GM19372 (cell line): ENCODE results near the gene ROS1.
"Not testable (repeated sequence)": the region's sequence is repeated elsewhere in the genome, so short reads cannot be mapped to it uniquely, and the experiment has no call there.

Experiments
- ATAC-seq: cut with Tn5 transposase; IDR thresholded peaks from one replicate; pipeline ENCODE4 v1.9.1; 2021; ENCODE audit warnings: mild to moderate bottlenecking, low read depth, moderate library complexity; ENCODE audit not compliant: unreplicated experiment

Gene ROS1

GRCh38 chr6:117425431-117426153 lies at the start of gene ROS1:
Gene ROS1 (minus strand): TSS chr6:117425942. CDS start chr6:117425656, 286 bp downstream.
- ATAC-seq, result no peak

GRCh38 chr6:117473401-117473800 lies 47.7 kb upstream of the ROS1 start:
- no peak for ATAC-seq

DNA sequence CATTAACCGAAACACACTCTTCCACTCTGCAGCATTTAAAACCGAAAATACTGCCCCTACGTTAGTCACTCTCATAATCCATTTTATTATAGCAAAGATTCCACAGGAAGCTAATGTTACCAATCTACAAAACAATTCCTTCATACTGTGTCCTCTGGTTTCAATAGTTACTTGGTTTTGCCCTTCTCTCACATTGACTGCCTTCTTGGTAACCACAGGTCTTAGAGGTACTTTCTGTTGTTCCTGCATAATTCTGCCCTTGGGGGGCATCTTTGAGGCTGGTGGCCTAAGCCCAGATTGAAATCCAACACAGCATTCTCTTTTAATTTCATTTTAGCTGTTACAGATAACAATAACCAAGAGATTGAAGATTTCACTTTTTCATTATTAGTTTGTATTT lies 46.9 kb upstream of the ROS1 start:
- ATAC-seq, result no peak

- ATAC-seq, result no peak
These were observed 44.0 kb upstream of the ROS1 start for GRCh38 chr6:117469791-117470190.

GRCh38 chr6:117469356-117469755 lies 43.6 kb upstream of the ROS1 start:
- no peak for ATAC-seq

DNA sequence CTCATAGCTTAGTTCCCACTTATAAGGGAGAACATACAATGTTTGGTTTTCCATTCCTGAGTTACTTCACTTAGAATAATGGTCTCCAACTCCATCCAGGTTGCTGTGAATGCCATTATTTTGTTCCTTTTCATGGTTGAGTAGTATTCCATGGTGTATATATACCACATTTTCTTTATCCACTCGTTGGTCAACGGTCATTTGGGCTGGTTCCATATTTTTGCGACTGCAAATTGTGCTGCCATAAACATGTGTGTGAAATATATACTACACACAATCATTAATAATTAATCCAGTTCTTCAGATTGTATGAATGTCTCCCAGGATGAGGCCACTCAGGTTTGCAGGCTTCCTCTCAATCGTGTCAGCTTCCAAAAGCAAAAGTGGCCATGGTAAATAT lies 42.8 kb upstream of the ROS1 start:
- ATAC-seq, result not testable (repeated sequence)

DNA sequence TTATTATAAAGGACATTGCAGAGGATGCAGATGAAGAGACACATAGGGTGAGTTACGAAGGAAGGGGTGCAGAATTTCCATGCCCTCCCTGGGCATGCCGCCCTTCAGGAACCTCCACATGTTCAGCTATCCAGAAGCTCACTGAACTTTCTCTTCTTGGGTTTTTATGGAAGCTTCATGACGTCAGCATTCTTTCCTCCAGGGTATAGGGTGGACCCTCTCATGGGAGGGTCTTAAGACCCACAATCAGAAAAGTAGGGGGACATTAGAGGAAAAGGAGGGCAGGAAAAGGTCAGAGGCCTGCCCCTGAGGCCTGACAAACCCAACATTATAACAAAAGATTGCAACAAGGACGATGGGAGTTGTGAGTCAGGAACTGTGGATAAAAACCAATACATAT lies 42.1 kb upstream of the ROS1 start:
- no peak for ATAC-seq

GRCh38 chr6:117465691-117466090 lies 39.9 kb upstream of the ROS1 start:
- ATAC-seq, result no peak

DNA sequence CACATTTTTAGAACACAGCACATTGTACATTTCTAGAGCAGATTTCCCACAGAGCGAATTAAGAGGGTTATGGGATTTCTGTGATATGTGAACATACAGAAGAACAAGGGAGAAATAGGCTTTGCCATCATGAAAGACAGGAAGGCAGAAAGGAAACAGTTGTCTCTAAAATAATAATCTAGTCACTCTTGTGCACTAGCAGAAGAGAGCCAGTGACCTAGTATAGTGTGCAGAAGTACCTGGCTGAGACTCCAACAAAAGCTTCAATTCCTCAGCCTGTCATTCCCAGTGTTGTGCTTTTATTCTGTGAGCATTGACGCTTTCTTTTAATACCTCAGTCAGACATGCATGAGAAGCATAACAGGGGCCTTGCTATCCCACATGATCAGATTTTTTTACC lies 39.0 kb upstream of the ROS1 start:
- ATAC-seq, result no peak

- no peak for ATAC-seq
These were observed 38.3 kb upstream of the ROS1 start for GRCh38 chr6:117463762-117464665.

DNA sequence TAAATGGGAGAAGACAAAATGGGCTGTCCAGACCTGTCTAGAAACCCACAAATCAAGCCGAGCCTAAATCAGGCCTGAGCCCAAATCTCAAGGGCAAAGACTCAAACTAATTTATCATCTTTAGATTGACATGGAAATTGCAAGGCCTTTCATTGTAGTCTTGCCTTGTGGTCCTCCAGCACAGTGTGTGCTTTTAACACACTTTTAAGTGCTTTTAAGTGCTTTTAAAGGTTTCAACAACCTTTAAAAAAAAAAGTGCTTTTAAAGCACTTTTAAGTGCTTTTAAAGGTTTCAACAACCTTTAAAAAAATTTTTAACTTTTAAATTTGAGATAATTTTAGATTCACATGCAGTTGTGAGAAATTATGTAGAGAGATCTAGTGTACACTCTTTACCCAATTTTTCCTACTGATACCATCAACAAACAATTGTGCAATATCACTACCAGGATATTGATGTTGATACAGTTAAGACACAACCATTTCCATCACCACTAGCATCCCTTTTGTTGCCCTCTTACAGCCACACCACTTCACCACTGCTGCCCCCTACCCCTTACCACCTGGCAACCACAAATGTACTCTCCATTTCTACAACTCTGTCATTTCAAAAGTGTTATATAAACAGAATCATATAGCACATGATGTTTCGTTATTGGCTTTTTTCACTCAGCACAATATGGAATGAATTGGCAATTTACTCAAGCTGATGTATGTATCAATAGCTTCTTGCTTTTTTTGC lies 33.6 kb upstream of the ROS1 start:
- no peak for ATAC-seq

DNA sequence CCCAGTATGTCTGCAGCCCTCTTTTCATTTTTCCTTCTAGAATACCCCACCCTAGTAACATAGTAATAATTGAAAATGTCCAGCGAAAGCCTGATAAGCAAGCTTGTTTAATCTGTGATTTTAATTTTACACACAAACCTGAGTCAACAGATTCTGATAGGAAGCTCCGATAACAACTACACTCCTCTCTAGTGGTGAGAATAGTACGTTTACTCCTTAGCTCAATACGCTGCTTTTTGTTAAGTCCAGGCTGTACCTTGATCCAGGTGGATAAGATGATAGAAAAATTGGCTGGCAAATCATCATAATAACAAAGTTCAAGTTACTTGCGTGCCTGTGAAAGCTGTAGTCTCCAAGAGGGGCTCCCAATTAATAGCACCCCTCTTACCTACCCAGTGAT lies 31.3 kb upstream of the ROS1 start:
- no peak for ATAC-seq

DNA sequence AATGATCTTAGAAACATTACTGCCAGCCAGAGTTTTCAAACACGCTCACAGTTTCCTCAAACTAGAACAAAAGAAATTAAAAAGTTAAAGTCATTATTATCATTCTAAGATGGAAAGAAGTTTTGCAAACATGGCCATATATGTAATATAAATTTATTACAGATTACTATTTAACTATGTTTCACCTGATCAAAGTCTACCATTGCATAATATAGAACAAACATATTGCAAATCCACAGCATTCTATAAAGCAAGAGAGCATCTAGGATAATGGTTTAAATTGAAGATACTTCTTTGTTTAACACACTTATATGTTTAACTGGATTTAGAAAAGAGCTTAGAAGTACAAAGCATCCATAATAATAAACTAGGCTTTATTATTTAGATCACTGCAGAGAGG lies 30.5 kb upstream of the ROS1 start:
- no peak for ATAC-seq

DNA sequence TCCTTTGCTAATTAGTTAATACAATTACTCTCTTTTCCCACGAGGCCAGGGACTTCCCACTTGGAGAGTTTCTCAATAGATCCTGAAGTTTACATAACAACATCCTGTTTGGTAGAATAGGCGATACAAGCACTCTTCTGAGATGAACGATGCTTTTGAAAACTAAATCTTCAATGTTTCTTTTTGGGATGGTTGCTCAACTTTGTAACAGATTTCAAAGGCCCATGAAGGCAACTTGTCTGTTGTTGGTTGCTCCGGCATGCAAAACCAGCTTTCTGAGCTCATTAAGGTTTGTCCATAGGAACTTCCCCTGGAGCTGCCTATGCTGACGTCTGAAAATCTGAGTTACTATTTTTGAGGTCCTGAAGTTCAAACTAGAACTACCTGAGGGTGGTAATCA lies 25.9 kb upstream of the ROS1 start:
- no peak for ATAC-seq

DNA sequence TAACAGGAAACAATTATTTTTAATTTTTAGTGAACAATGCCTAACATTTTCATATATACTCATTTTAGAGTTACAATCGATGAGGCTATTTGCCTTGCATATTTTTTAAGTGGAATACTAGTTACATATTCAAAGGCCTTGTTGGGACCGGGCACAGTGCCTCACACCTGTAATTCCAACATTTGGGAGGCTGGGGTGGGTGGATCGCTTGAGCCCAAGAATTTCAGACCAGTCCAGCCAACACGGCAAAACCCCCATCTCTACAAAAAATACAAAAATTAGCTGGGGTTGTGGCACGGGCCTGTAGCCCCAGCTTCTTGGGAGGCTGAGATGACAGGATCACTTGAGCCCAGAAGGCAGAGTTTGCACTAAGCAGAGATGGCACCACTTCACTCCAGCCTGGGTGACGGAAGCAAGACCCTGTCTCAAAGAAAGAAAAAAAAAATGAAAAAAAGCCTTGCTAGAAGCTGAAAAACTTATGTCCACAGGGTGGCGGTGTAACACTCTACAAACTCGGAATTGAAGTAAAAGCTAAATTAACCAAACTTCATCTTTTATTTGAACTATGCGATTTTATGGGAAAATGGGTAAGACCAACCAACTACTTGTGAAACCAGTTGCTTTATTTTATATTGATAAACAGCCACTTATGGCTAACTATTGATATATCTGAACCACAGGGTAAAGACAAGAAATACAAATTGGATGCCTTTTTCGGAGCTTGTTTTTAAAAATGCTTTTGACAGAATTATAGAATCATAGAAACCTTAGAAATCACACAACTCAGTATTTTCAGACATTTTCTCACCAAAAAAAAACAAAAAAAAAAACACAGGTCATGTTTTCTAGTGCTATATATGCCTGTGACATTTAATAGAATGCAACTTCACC lies 24.1 kb upstream of the ROS1 start:
- ATAC-seq, result no peak

GRCh38 chr6:117448732-117449485 lies 23.2 kb upstream of the ROS1 start:
- ATAC-seq, result no peak

- no peak for ATAC-seq
These were observed 22.3 kb upstream of the ROS1 start for GRCh38 chr6:117448011-117448410.

GRCh38 chr6:117446861-117447260 lies 21.1 kb upstream of the ROS1 start:
- no peak for ATAC-seq

GRCh38 chr6:117444600-117444999 lies 18.9 kb upstream of the ROS1 start:
- no peak for ATAC-seq
